ENCODE data around the gene HES5. TPM values are rescaled to one million over a fixed set of nuclear protein-coding genes. Genes with fewer than 3 reads are reported as not detected.

The HES5 gene
- total RNA-seq, 1 experiment from 2014 or later = 0.84 TPM

GRCh38 chr1:2502210-2502609, 27.9 kb downstream of the HES5 start:
- H3K79me2 ChIP-seq (ENCODE audit: low read length) = no peaks in the 10 kb centered on the region
- peaks cover 10% of the 10 kb centered on the region for H3K4me1 ChIP-seq (ENCODE audit: insufficient read depth, low read length)
- ChIA-PET CTCF (no interaction called here), POLR2A (ENCODE audit: unreplicated experiment) (no interaction called here)
- H3K27me3 ChIP-seq (ENCODE audit: low read length) = no peaks in the 10 kb centered on the region
- H3K9me3 ChIP-seq (ENCODE audit: low read length) = no peaks in the 10 kb centered on the region
- no peak for DNase-seq
- H3F3A ChIP-seq (ENCODE audit: low read length, unreplicated experiment) = no peaks in the 10 kb centered on the region
- H3K36me3 ChIP-seq (ENCODE audit: low read depth, low read length) = no peaks in the 10 kb centered on the region; the same call in 1 of the 2 replicates
- no peak overlapping the region for H3K4me2 ChIP-seq (ENCODE audit: low read length)
- H3K4me3 ChIP-seq (ENCODE audit: low read length) = no peak overlapping the region
- intact Hi-C loops (cut with micrococcal nuclease) = no loop called here
- H3K9ac ChIP-seq (ENCODE audit: low read length) = no peak overlapping the region
- no peaks in the 10 kb centered on the region for H3K9me2 ChIP-seq (replicated peaks; ENCODE audit: low read length)
- H2AFZ ChIP-seq (ENCODE audit: low read length) = no peak overlapping the region
- TF ChIP-seq EZH2phosphoT487 (IDR thresholded peaks at IDR 0.05; ENCODE audit: borderline replicate concordance, low read length) (no peak), EZH2 (IDR thresholded peaks at IDR 0.05; ENCODE audit: low read length, unreplicated experiment) (no peak), CTCF (conservative IDR thresholded peaks at IDR 0.05; ENCODE audit: low read depth, low read length) (no peak)
- ATAC-seq = no peak
- H3K27ac ChIP-seq (ENCODE audit: low read length) = no peak overlapping the region
- no peaks in the 10 kb centered on the region for H4K20me1 ChIP-seq (ENCODE audit: low read length)
- no TSS peak for BruUV-seq (replicated peaks)

- Histone ChIP-seq H3K79me2 (ENCODE audit: low read length) (no peaks in the 10 kb centered on the region), H3K4me3 (ENCODE audit: low read length) (no peak overlapping the region), H3K9me2 (replicated peaks; ENCODE audit: low read length) (no peaks in the 10 kb centered on the region), H3K9me3 (ENCODE audit: low read length) (no peaks in the 10 kb centered on the region), H3F3A (ENCODE audit: low read length, unreplicated experiment) (no peaks in the 10 kb centered on the region), H3K27ac (ENCODE audit: low read length) (no peak overlapping the region), H3K4me1 (ENCODE audit: insufficient read depth, low read length) (peaks cover 10% of the 10 kb centered on the region), H4K20me1 (ENCODE audit: low read length) (no peaks in the 10 kb centered on the region), H3K36me3 (ENCODE audit: low read depth, low read length) (no peaks in the 10 kb centered on the region), H3K9ac (ENCODE audit: low read length) (no peak overlapping the region), H2AFZ (ENCODE audit: low read length) (no peak overlapping the region), H3K27me3 (ENCODE audit: low read length) (no peaks in the 10 kb centered on the region), H3K4me2 (ENCODE audit: low read length) (no peak overlapping the region)
- intact Hi-C loops (cut with micrococcal nuclease) = no loop called here
- no TSS peak for BruUV-seq (replicated peaks)
- DNase-seq (no peak), ATAC-seq (no peak)
- ChIA-PET CTCF (no interaction called here), POLR2A (ENCODE audit: unreplicated experiment) (no interaction called here)
- TF ChIP-seq EZH2 (IDR thresholded peaks at IDR 0.05; ENCODE audit: low read length, unreplicated experiment) = no peak
- TF ChIP-seq EZH2phosphoT487 (IDR thresholded peaks at IDR 0.05; ENCODE audit: borderline replicate concordance, low read length) = no peak
- TF ChIP-seq CTCF (conservative IDR thresholded peaks at IDR 0.05; ENCODE audit: low read depth, low read length) = no peak
Observed at GRCh38 chr1:2501820-2502119, 28.3 kb downstream of the HES5 start.

- Histone ChIP-seq H3K79me2 (ENCODE audit: low read length) (no peaks in the 10 kb centered on the region), H3K27ac (ENCODE audit: low read length) (no peak overlapping the region), H3K36me3 (ENCODE audit: low read depth, low read length) (no peaks in the 10 kb centered on the region), H3K4me2 (ENCODE audit: low read length) (no peak overlapping the region), H3K4me1 (ENCODE audit: insufficient read depth, low read length) (peaks cover 10% of the 10 kb centered on the region), H3K27me3 (ENCODE audit: low read length) (no peaks in the 10 kb centered on the region), H3K9me2 (replicated peaks; ENCODE audit: low read length) (no peaks in the 10 kb centered on the region), H3K9ac (ENCODE audit: low read length) (no peak overlapping the region), H3K4me3 (ENCODE audit: low read length) (no peak overlapping the region), H4K20me1 (ENCODE audit: low read length) (no peaks in the 10 kb centered on the region), H2AFZ (ENCODE audit: low read length) (no peak overlapping the region), H3K9me3 (ENCODE audit: low read length) (no peaks in the 10 kb centered on the region), H3F3A (ENCODE audit: low read length, unreplicated experiment) (no peaks in the 10 kb centered on the region)
- POLR2A ChIA-PET (ENCODE audit: unreplicated experiment) = no interaction called here
- no peak for TF ChIP-seq EZH2 (IDR thresholded peaks at IDR 0.05; ENCODE audit: low read length, unreplicated experiment)
- TF ChIP-seq CTCF (conservative IDR thresholded peaks at IDR 0.05; ENCODE audit: low read depth, low read length) = no peak
- no peak for TF ChIP-seq EZH2phosphoT487 (IDR thresholded peaks at IDR 0.05; ENCODE audit: borderline replicate concordance, low read length)
- DNase-seq (no peak), ATAC-seq (no peak)
- BruUV-seq (replicated peaks) = no TSS peak
- intact Hi-C loops (cut with micrococcal nuclease) = no loop called here
- CTCF ChIA-PET = no interaction called here
Observed at GRCh38 chr1:2501041-2501819, 28.8 kb downstream of the HES5 start.
